Measurements from ENCODE around the gene PTN.

GRCh38 chr7:137328373-137329120 lies 15.0 kb downstream of the PTN start:
- TF ChIP-seq GABPA (IDR thresholded peaks at IDR 0.05; ENCODE audit: low read depth) (no peak), POLR2AphosphoS5 (IDR thresholded peaks at IDR 0.05; ENCODE audit: low read depth) (no peak)
- TF ChIP-seq, protein P1, sequence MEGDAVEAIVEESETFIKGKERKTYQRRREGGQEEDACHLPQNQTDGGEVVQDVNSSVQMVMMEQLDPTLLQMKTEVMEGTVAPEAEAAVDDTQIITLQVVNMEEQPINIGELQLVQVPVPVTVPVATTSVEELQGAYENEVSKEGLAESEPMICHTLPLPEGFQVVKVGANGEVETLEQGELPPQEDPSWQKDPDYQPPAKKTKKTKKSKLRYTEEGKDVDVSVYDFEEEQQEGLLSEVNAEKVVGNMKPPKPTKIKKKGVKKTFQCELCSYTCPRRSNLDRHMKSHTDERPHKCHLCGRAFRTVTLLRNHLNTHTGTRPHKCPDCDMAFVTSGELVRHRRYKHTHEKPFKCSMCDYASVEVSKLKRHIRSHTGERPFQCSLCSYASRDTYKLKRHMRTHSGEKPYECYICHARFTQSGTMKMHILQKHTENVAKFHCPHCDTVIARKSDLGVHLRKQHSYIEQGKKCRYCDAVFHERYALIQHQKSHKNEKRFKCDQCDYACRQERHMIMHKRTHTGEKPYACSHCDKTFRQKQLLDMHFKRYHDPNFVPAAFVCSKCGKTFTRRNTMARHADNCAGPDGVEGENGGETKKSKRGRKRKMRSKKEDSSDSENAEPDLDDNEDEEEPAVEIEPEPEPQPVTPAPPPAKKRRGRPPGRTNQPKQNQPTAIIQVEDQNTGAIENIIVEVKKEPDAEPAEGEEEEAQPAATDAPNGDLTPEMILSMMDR (IDR thresholded peaks at IDR 0.05; ENCODE audit: insufficient read depth, low read length), result no peak

Data from HL-60 (cell line).